Endodermal cell (in vitro differentiated cells): Measurements from ENCODE around the gene HLA-DRA. TPM values are rescaled to one million over a fixed set of nuclear protein-coding genes. Genes with fewer than 3 reads are reported as not detected.

Source experiments
- DNase-seq: peaks from one replicate; pipeline ENCODE4 v3.0.0-alpha.2; 2017
- H3K27ac ChIP-seq: 2 replicates; pipeline ENCODE4 v1.5.1; 2013; ENCODE audit warnings: mild to moderate bottlenecking, low read depth, low read length, moderate library complexity
- H3K27me3 ChIP-seq: 2 replicates; pipeline ENCODE4 v1.6.1; 2013; ENCODE audit warnings: mild to moderate bottlenecking, low read length, moderate library complexity; ENCODE audit not compliant: insufficient read depth, control insufficient read depth, poor library complexity, severe bottlenecking
- H3K36me3 ChIP-seq: 2 replicates; pipeline ENCODE4 v1.7.0; 2013; ENCODE audit warnings: mild to moderate bottlenecking, low read length, moderate library complexity; ENCODE audit not compliant: control insufficient read depth, insufficient read depth
- H3K4me1 ChIP-seq: one replicate; pipeline ENCODE4 v1.7.0; 2013; ENCODE audit warnings: low read length; ENCODE audit not compliant: control insufficient read depth, insufficient read depth
- H3K4me3 ChIP-seq: 2 replicates; pipeline ENCODE4 v1.5.1; 2013; ENCODE audit warnings: mild to moderate bottlenecking, low read length, moderate library complexity
- H3K9ac ChIP-seq: 2 replicates; pipeline ENCODE4 v1.6.1; 2013; ENCODE audit warnings: mild to moderate bottlenecking, low read length, moderate library complexity; ENCODE audit not compliant: poor library complexity, severe bottlenecking; ENCODE audit errors: extremely low read depth
- H3K9me3 ChIP-seq: 2 replicates; pipeline ENCODE4 v1.6.1; 2013; ENCODE audit warnings: mild to moderate bottlenecking, low read length, moderate library complexity; ENCODE audit not compliant: control insufficient read depth
- H3K27ac Mint-ChIP-seq: 2 replicates; pipeline ENCODE4 v1.8.0; 2020; ENCODE audit warnings: mixed read lengths
- H3K27me3 Mint-ChIP-seq: 2 replicates; pipeline ENCODE4 v1.8.0; 2021; ENCODE audit warnings: mild to moderate bottlenecking, mixed read lengths; ENCODE audit not compliant: insufficient read depth
- H3K36me3 Mint-ChIP-seq: 2 replicates; pipeline ENCODE4 v1.8.0; 2020; ENCODE audit warnings: low read depth, mixed read lengths
- H3K4me1 Mint-ChIP-seq: 2 replicates; pipeline ENCODE4 v1.8.0; 2020; ENCODE audit warnings: mixed read lengths
- H3K4me3 Mint-ChIP-seq: 2 replicates; pipeline ENCODE4 v1.8.0; 2020; ENCODE audit warnings: mild to moderate bottlenecking, moderate library complexity, mixed read lengths
- H3K9me3 Mint-ChIP-seq: 2 replicates; pipeline ENCODE4 v1.8.0; 2020; ENCODE audit warnings: mild to moderate bottlenecking, mixed read lengths
- CTCF ChIP-seq: fragments of 200-600 bp; sonication (generic); conservative IDR thresholded peaks from 2 replicates; pipeline ENCODE4 v1.5.0; 2021; ENCODE audit warnings: antibody characterized with exemption, mild to moderate bottlenecking
- WGBS, 2 experiments: methylation state at CpG; one replicate each; pipeline versions ENCODE4 v1.1.5 to v1.1.7; 2013; ENCODE audit warnings: missing lambda C conversion rate in 2 of 2, mixed read lengths in 1 of 2; ENCODE audit not compliant: insufficient coverage in 1 of 2, insufficient read length in 1 of 2; 5-methylcytosine and 5-hydroxymethylcytosine counted together
- long read RNA-seq, 4 experiments: library from polyadenylated mRNA in 2 of 4; library from RNA in 1 of 4; library from capped mRNA in 1 of 4; stranded (forward) in 3 of 4; unstranded in 1 of 4; transcript quantifications; one replicate each; pipeline ENCODE4 v2.0.0, GENCODE V29; 2020 to 2021; ENCODE audit warnings: inconsistent platforms in 1 of 4
- polyA plus RNA-seq, 2 experiments: library from polyadenylated mRNA; stranded (reverse); fragments of 50-300 nt; gene quantifications; one replicate each; pipeline ENCODE4 v1.2.3, GENCODE V29; 2013
- total RNA-seq, 2 donors: library from RNA; stranded (reverse); fragmentation: NEBNext Ultra II Directional in 1 of 2; extraction: Animal tissue kit (Norgen Biotek cat#: 25700) in 1 of 2; gene quantifications; 2 replicates in 1 of 2; 3 replicates in 1 of 2; pipeline ENCODE4 v1.2.1, GENCODE V29; 2021

HLA-DRA gene
- total RNA-seq = under 1 TPM in 1 of 2 donors, not detected in 1; 0.27 TPM
- 0.18 TPM for polyA plus RNA-seq (2013, experiment 1 of 2)
- polyA plus RNA-seq (2013, experiment 2 of 2) = not detected
- long read RNA-seq, experiment 1 = 0 reads
- long read RNA-seq, experiment 2, partial matches to known transcripts = 0 of 1 reads
- long read RNA-seq, experiment 2, other reads (novel, unspliced or antisense) = 0 of 1 reads
- long read RNA-seq, experiment 3, partial matches to known transcripts = 0 of 1 reads
- long read RNA-seq, experiment 3, other reads (novel, unspliced or antisense) = 0 of 1 reads
- long read RNA-seq, experiment 4, partial matches to known transcripts = 0 of 1 reads
- long read RNA-seq, experiment 4, other reads (novel, unspliced or antisense) = 0 of 1 reads

- no peak within 1 kb of the TSS for H3K27ac ChIP-seq
- H3K36me3 ChIP-seq = no peaks in the 10 kb centered on the region
- WGBS, 2 experiments = 78 to 85% methylated on average over 6 to 9 of the region's 9 CpGs
- H3K9ac ChIP-seq = no peak within 1 kb of the TSS
- no peak for TF ChIP-seq CTCF
- Mint-ChIP-seq H3K27ac (no peak within 1 kb of the TSS), H3K27me3 (peaks cover 15% of the 10 kb centered on the region), H3K4me1 (no peaks in the 10 kb centered on the region), H3K36me3 (no peaks in the 10 kb centered on the region), H3K9me3 (no peaks in the 10 kb centered on the region), H3K4me3 (no peak within 1 kb of the TSS)
- no peaks in the 10 kb centered on the region for H3K9me3 ChIP-seq
- H3K4me1 ChIP-seq = no peaks in the 10 kb centered on the region
- no peaks in the 10 kb centered on the region for H3K27me3 ChIP-seq
- H3K4me3 ChIP-seq = no peak within 1 kb of the TSS
- peak; percentile 51 for DNase-seq
Observed at GRCh38 chr6:32439602-32440214, at the start of gene HLA-DRA. Gene HLA-DRA (plus strand): TSS chr6:32439887. CDS start chr6:32439951, 64 bp downstream.

- H3K9me3 Mint-ChIP-seq = peaks cover 6% of the 10 kb centered on the region
- no peaks in the 10 kb centered on the region for H3K27me3 ChIP-seq
- no peak overlapping the region for H3K4me3 ChIP-seq
- H3K36me3 Mint-ChIP-seq = no peaks in the 10 kb centered on the region
- no peak for TF ChIP-seq CTCF
- no peak for DNase-seq
- no peak overlapping the region for H3K27ac ChIP-seq
- H3K4me1 ChIP-seq = no peaks in the 10 kb centered on the region
- H3K4me3 Mint-ChIP-seq = no peak overlapping the region
- H3K9ac ChIP-seq = no peak overlapping the region
- H3K36me3 ChIP-seq = no peaks in the 10 kb centered on the region
- H3K4me1 Mint-ChIP-seq = no peaks in the 10 kb centered on the region
- no peak overlapping the region for H3K27ac Mint-ChIP-seq
- H3K9me3 ChIP-seq = no peaks in the 10 kb centered on the region
- peaks cover 4% of the 10 kb centered on the region for H3K27me3 Mint-ChIP-seq
- WGBS, 2 experiments = 88 to 96% methylated on average over 5 to 6 of the region's 6 CpGs
Observed at GRCh38 chr6:32391505-32391904, 48.2 kb upstream of the HLA-DRA start.

- H3K27me3 Mint-ChIP-seq = peaks cover 3% of the 10 kb centered on the region
- no peaks in the 10 kb centered on the region for H3K27me3 ChIP-seq
- H3K36me3 Mint-ChIP-seq = no peaks in the 10 kb centered on the region
- no peak for DNase-seq
- H3K27ac Mint-ChIP-seq = no peak overlapping the region
- H3K9ac ChIP-seq = no peak overlapping the region
- no peaks in the 10 kb centered on the region for H3K9me3 Mint-ChIP-seq
- no peak for TF ChIP-seq CTCF
- no peaks in the 10 kb centered on the region for H3K36me3 ChIP-seq
- H3K9me3 ChIP-seq = no peaks in the 10 kb centered on the region
- no peak overlapping the region for H3K4me3 ChIP-seq
- H3K4me1 Mint-ChIP-seq = no peaks in the 10 kb centered on the region
- WGBS, 2 experiments = 90 to 100% methylated on average over 2 to 7 of the region's 7 CpGs
- no peak overlapping the region for H3K27ac ChIP-seq
- no peak overlapping the region for H3K4me3 Mint-ChIP-seq
- no peaks in the 10 kb centered on the region for H3K4me1 ChIP-seq
Observed at GRCh38 chr6:32393665-32394420, 45.8 kb upstream of the HLA-DRA start.
